Tibial nerve (tissue), 4 donors: ENCODE data around the gene IL26.

ENCODE experiments used
- EP300 ChIP-seq, 2 donors: sonication (generic); formaldehyde crosslinking; IDR thresholded peaks; one replicate each; pipeline ENCODE4 v1.6.1; 2017; ENCODE audit warnings: antibody characterized with exemption in 2 of 2, mild to moderate bottlenecking in 1 of 2
- POLR2A ChIP-seq, 2 donors: fragments of 450-650 bp; IDR thresholded peaks; one replicate each; pipeline ENCODE4 v1.6.1; 2017; ENCODE audit warnings: antibody characterized with exemption in 2 of 2, mild to moderate bottlenecking in 2 of 2, moderate library complexity in 2 of 2
- TF ChIP-seq, protein P1 (sequence below), 5 experiments: fragments of 200-600 bp in 3 of 5; fragments of 450-650 bp in 2 of 5; sonication (generic) in 3 of 5; IDR thresholded peaks; one replicate each; pipeline ENCODE4 v1.5.1; 2016 to 2019; ENCODE audit warnings: antibody characterized with exemption in 5 of 5, mild to moderate bottlenecking in 3 of 5, moderate library complexity in 2 of 5

DNA sequence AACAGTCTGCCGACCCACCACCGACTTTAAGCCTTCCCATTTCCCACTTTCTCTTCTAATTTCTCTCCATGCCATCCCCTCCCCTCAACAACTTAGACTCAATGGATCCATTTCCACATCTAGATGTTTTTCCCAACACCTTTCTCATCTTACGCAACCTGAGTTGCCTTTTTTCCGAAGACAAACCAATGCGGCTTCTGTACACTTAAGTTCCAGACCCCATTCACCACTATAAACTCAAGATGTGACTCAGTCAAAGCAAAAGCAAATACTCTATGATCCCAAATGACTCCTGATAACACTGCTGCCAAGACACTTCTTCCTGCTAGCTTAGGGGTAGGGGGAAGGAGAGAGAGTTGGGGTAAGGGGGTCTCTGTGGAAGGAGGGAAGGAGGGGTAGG, 26.5 kb upstream of the IL26 start:
- TF ChIP-seq, protein P1, sequence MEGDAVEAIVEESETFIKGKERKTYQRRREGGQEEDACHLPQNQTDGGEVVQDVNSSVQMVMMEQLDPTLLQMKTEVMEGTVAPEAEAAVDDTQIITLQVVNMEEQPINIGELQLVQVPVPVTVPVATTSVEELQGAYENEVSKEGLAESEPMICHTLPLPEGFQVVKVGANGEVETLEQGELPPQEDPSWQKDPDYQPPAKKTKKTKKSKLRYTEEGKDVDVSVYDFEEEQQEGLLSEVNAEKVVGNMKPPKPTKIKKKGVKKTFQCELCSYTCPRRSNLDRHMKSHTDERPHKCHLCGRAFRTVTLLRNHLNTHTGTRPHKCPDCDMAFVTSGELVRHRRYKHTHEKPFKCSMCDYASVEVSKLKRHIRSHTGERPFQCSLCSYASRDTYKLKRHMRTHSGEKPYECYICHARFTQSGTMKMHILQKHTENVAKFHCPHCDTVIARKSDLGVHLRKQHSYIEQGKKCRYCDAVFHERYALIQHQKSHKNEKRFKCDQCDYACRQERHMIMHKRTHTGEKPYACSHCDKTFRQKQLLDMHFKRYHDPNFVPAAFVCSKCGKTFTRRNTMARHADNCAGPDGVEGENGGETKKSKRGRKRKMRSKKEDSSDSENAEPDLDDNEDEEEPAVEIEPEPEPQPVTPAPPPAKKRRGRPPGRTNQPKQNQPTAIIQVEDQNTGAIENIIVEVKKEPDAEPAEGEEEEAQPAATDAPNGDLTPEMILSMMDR (IDR thresholded peaks at IDR 0.05): no peak
- no peak for TF ChIP-seq POLR2A (IDR thresholded peaks at IDR 0.05)
- TF ChIP-seq EP300 (IDR thresholded peaks at IDR 0.05): no peak
